ENCODE measurements around the gene COPS8.

GRCh38 chr2:237084444-237084843, 1.2 kb upstream of the COPS8 start:
- TF ChIP-seq, protein P1, sequence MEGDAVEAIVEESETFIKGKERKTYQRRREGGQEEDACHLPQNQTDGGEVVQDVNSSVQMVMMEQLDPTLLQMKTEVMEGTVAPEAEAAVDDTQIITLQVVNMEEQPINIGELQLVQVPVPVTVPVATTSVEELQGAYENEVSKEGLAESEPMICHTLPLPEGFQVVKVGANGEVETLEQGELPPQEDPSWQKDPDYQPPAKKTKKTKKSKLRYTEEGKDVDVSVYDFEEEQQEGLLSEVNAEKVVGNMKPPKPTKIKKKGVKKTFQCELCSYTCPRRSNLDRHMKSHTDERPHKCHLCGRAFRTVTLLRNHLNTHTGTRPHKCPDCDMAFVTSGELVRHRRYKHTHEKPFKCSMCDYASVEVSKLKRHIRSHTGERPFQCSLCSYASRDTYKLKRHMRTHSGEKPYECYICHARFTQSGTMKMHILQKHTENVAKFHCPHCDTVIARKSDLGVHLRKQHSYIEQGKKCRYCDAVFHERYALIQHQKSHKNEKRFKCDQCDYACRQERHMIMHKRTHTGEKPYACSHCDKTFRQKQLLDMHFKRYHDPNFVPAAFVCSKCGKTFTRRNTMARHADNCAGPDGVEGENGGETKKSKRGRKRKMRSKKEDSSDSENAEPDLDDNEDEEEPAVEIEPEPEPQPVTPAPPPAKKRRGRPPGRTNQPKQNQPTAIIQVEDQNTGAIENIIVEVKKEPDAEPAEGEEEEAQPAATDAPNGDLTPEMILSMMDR (IDR thresholded peaks at IDR 0.05; ENCODE audit: poor library complexity), result no peak
- TF ChIP-seq EZH2phosphoT487 (IDR thresholded peaks at IDR 0.05; ENCODE audit: low read depth, severe bottlenecking, unreplicated experiment), result no peak

Data from hepatocyte (in vitro differentiated cells).